GM04503 (cell line): ENCODE measurements around the gene SYT9.

ENCODE experiments used
- DNase-seq: peaks from one replicate; pipeline ENCODE4 v3.0.0-alpha.2; 2012; ENCODE audit warnings: low read depth

Gene SYT9

GRCh38 chr11:7471071-7471470 is 219.4 kb downstream of the SYT9 start:
- no peak for DNase-seq

DNA sequence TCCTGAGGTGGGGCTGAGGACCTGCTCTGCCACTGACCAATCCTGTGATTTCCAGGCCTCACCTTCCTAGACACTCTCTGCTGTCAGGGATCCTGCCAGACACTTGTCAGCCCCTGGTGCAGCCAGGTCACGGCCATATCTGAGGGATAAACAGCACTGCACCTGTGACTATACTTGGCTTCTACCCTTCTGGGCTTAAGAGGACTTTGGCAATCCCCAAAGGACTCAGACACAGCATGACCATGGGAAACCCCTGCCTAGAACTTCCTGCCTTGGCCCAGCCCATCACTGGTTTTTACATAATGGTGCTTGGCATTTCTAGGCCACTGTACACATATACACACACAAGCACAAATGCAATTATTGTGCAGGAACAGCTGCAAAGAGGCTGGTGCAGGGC is 222.0 kb downstream of the SYT9 start:
- DNase-seq: no peak

- DNase-seq: no peak
These were observed 228.4 kb downstream of the SYT9 start for GRCh38 chr11:7480113-7480512.

DNA sequence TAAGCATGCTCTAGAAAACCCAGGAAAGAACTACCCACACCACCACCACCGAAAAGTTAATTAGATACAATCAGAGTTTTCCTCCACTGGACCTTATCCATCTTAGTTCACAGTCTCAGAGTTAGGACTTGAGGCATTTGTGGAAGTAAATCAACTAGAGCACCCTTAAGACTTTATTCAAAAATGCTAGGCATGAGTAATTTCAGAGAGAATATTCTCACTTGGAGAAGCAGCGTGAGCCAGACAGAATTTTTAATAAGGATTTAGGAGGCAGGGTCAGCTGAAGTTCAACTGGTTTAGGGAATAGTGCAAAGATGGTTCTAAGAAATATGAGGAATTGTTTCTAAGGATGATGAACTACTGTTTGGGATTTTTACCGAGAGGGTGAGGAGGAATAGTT is 232.4 kb downstream of the SYT9 start:
- DNase-seq: no peak

GRCh38 chr11:7484645-7485044 is 232.9 kb downstream of the SYT9 start:
- no peak for DNase-seq

- no peak for DNase-seq
These were observed 233.7 kb downstream of the SYT9 start, which contains the start of gene OLFML1 for GRCh38 chr11:7485186-7486097. Gene OLFML1 (plus strand): TSS chr11:7485506. CDS start chr11:7485876, 370 bp downstream.

DNA sequence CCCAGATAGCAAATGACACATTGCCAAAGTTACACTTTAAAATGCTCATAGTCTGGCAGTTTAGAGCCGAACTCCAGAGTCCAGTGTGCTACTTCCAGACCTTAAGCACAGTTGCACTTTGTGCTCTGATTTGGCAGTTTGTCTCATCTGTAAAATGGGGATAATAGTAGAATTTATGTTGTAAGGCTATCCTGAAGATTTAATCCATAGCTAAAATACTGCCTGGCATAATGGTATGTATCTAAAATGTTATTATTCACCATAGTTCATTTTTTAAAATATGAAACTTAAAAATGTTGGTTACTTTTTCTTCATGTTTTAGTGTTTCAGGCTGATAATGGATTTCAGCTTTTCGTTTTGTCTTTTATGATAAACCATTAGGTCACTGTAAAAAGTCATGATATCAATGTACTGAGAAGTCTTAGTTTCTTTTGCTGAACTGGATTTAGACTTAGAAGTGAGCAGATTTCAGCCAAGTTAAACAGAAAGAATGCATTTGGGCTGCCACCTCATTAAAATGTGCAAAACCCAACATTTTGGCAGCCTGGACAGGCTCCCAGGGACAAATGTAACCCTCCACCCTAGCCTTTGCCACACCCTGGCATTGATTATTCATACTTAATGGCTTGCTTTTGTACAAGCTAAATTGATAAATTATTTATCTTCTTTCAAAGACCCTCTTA is 234.5 kb downstream of the SYT9 start:
- DNase-seq: no peak

GRCh38 chr11:7486781-7487140 is 235.1 kb downstream of the SYT9 start:
- DNase-seq: no peak

- DNase-seq: no peak
These were observed 235.7 kb downstream of the SYT9 start for GRCh38 chr11:7487360-7487759.

DNA sequence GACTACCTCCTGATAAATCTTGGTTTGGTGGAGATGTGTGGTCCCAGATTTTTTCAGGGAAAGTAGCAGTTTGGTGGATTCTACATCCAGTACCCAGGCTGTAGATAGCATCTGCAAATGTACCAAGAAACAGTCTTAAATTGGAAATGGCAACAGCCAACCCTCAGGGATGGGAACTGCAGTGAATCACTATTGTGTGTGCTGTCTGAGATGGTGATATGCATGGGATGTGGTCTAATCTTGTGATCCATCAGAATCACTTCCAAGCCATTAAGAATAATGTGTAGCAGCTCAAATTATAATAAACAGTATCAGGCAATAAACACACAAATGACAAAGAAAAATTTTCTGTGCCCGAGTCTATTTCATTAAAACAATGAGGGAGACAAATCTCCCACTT is 237.0 kb downstream of the SYT9 start:
- DNase-seq: no peak

- no peak for DNase-seq
These were observed 237.7 kb downstream of the SYT9 start for GRCh38 chr11:7489376-7489775.

DNA sequence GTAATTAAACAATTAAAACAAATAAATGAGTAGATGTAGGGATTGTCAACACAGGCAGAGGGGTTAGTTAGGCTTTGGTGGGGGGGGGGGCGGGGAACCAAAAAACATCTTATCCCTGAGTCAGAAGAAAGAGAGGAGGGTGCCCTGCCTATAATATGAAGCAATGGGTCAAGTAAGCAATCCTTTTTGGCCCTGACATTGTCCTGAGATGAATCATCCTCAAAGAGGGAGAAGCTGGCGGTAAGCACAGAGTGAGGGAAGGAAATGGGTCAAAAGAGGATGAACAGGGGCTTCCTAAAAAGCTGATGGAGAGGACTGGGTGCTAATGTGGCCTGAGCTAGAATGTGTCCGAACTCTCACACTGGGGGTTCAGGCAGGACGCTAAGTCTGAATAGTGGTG is 238.3 kb downstream of the SYT9 start:
- peak; percentile 71 for DNase-seq

DNA sequence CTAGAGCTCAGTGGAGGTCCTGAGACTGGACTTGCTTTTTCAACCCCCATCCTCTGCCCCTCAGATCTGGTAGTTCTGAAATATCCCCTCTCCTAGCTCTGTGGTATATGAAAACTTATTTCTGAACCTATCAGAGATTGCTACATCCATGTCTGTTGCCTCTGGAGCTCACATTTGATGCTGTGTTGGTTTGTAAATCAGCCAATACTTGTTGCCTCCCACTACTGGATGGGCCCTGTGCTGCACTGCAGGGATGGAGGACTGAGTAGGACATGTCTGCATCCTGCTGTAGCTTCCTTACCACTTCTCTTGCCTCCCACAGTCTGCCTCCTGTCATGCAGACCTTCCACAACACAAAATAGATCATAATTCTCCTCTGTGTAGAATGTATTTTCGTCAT is 238.8 kb downstream of the SYT9 start:
- no peak for DNase-seq

GRCh38 chr11:7492253-7492652 is 240.5 kb downstream of the SYT9 start:
- no peak for DNase-seq

GRCh38 chr11:7493670-7494069 is 242.0 kb downstream of the SYT9 start:
- no peak for DNase-seq

DNA sequence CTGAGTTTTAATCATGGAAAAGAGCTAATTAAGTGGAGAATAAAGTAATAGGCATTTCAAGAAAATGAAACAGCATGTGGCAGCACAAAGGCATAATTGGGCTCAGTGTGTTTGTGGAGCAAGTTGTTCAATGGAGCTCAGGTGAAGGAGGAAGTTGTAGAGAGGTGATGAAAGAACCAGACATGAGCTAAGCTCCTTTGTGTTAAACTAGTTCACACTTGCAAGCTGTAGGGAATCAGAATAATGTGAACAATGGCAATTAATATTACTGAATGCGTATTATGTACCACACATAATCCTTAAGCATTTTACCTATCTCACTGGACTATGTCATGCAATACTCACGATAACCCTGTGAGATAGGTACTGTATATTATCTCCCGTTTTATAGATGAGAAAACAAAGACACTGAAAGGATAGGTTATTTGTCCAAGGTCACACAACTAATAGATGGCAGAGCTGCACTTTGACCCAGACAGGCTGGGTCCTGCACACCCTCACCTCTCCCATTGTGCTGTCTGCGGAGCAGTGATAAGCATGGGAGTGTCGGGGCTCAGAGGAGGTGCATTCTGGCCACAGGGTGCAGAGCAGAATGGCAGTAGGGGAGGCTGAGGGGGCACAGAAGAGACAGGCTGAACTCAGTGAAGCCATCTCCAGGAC is 242.5 kb downstream of the SYT9 start:
- DNase-seq: no peak

GRCh38 chr11:7495882-7496551 is 244.3 kb downstream of the SYT9 start:
- no peak for DNase-seq

- DNase-seq: no peak
These were observed 246.5 kb downstream of the SYT9 start for GRCh38 chr11:7498193-7498592.

- no peak for DNase-seq
These were observed 247.4 kb downstream of the SYT9 start for GRCh38 chr11:7499081-7499480.

GRCh38 chr11:7500251-7500650 is 248.5 kb downstream of the SYT9 start:
- DNase-seq: no peak

GRCh38 chr11:7501251-7501650 is 249.5 kb downstream of the SYT9 start:
- no peak for DNase-seq

GRCh38 chr11:7501894-7502293 is 250.2 kb downstream of the SYT9 start:
- DNase-seq: no peak
